HCT116 (cell line): Measurements from ENCODE around the gene BAIAP2. TPM values are rescaled to one million over a fixed set of nuclear protein-coding genes. Genes with fewer than 3 reads are reported as not detected.

Experiments used
- ATAC-seq: fragments of 200-7000 bp; cut with Tn5 transposase; 2 replicates; pipeline ENCODE4 v1.9.1; 2020; ENCODE audit warnings: mild to moderate bottlenecking, moderate library complexity
- BruUV-seq: library from RNA; stranded (reverse); fragments of 400-500 nt; replicated peaks from 2 replicates; lab custom pipeline; 2021; lab: Mats Ljungman, UMichigan
- CTCF ChIA-PET: fragments of 300-600 bp; sonication (Branson Sonifier 250); formaldehyde crosslinking; loops from one replicate; lab custom pipeline; 2021; ENCODE audit warnings: antibody characterized with exemption; lab: Charles Lee
- POLR2A ChIA-PET: fragments of 300-600, 350-600 bp; sonication (Branson Sonifier 250); formaldehyde crosslinking; loops from one replicate; lab custom pipeline; 2021; ENCODE audit warnings: antibody characterized with exemption; lab: Charles Lee
- RAD21 ChIA-PET, 2 experiments: fragments of 300-600 bp; sonication (Branson Sonifier 250); formaldehyde crosslinking; loops; one replicate each; lab custom pipeline; 2023; ENCODE audit warnings: low total read pairs in 2 of 2; ENCODE audit not compliant: uncharacterized antibody in 2 of 2, unreplicated experiment in 2 of 2, low non-redundant PET in 1 of 2; lab: Charles Lee
- DNase-seq: peaks from one replicate; pipeline ENCODE4 v3.0.0-alpha.2; 2010; ENCODE audit warnings: low read depth, low spot score
- H2AFZ ChIP-seq: fragments of 200-600 bp; shearing (Covaris generic), sonication (generic); 2 replicates; pipeline ENCODE4 v1.6.1; 2017; ENCODE audit warnings: low read depth, mixed run types, mixed read lengths, antibody characterized with exemption, low read length; ENCODE audit not compliant: poor library complexity, severe bottlenecking
- H3K27ac ChIP-seq: 2 replicates; pipeline ENCODE4 v1.5.1; 2012; ENCODE audit warnings: low read depth, low read length
- H3K27me3 ChIP-seq: fragments of 200-600 bp; sonication (generic); 2 replicates; pipeline ENCODE4 v1.6.1; 2016; ENCODE audit warnings: mixed run types, low read length, mixed read lengths; ENCODE audit not compliant: insufficient read depth
- H3K36me3 ChIP-seq, 2 experiments: fragments of 200-500 bp in 1 of 2; fragments of 200-600 bp in 1 of 2; sonication (Bioruptor generic) in 1 of 2; sonication (generic) in 1 of 2; 2 replicates each; pipeline versions ENCODE4 v1.5.1 to v1.6.1; 2014 to 2016; ENCODE audit warnings: low read length in 2 of 2, inconsistent platforms in 1 of 2, mixed read lengths in 1 of 2, mixed run types in 1 of 2; ENCODE audit not compliant: insufficient read depth in 2 of 2, control insufficient read depth in 1 of 2
- H3K4me1 ChIP-seq, 2 experiments: fragments of 200-600 bp in 1 of 2; sonication (generic) in 1 of 2; 2 replicates each; pipeline versions ENCODE4 v1.5.1 to v1.6.1; 2012 to 2017; ENCODE audit warnings: low read length in 2 of 2, inconsistent platforms in 1 of 2, mild to moderate bottlenecking in 1 of 2, mixed read lengths in 1 of 2, mixed run types in 1 of 2, moderate library complexity in 1 of 2; ENCODE audit not compliant: insufficient read depth in 2 of 2, control insufficient read depth in 1 of 2
- H3K4me2 ChIP-seq: fragments of 200-600 bp; sonication (generic); 2 replicates; pipeline ENCODE4 v1.6.1; 2017; ENCODE audit warnings: mixed run types, low read length, mixed read lengths
- H3K4me3 ChIP-seq, 2 experiments: fragments of 200-600 bp in 1 of 2; sonication (generic) in 1 of 2; replicated peaks in 1 of 2; 2 replicates each; pipeline ENCODE4 v1.5.1; 2011 to 2016; ENCODE audit warnings: low read length in 2 of 2, control low read depth in 1 of 2, low read depth in 1 of 2, mild to moderate bottlenecking in 1 of 2, mixed read lengths in 1 of 2, mixed run types in 1 of 2
- H3K79me2 ChIP-seq: fragments of 200-600 bp; sonication (generic); 2 replicates; pipeline ENCODE4 v1.6.1; 2017; ENCODE audit warnings: mild to moderate bottlenecking, mixed run types, low read length, moderate library complexity, mixed read lengths; ENCODE audit not compliant: insufficient read depth
- H3K9ac ChIP-seq: fragments of 200-600 bp; sonication (generic); 2 replicates; pipeline ENCODE4 v1.6.1; 2016; ENCODE audit warnings: low read length, mixed read lengths
- H3K9me2 ChIP-seq: fragments of 200-600 bp; sonication (generic), shearing (Covaris generic); 2 replicates; pipeline ENCODE4 v1.6.1; 2017; ENCODE audit warnings: mixed run types, mild to moderate bottlenecking, moderate library complexity; ENCODE audit not compliant: insufficient read depth
- H3K9me3 ChIP-seq, 2 experiments: fragments of 200-500 bp in 1 of 2; fragments of 200-600 bp in 1 of 2; sonication (Bioruptor generic) in 1 of 2; sonication (generic) in 1 of 2; 2 replicates each; pipeline ENCODE4 v1.6.1; 2014 to 2017; ENCODE audit warnings: low read length in 2 of 2, mixed read lengths in 2 of 2, inconsistent platforms in 1 of 2, low read depth in 1 of 2, mild to moderate bottlenecking in 1 of 2, mixed run types in 1 of 2, moderate library complexity in 1 of 2; ENCODE audit not compliant: control insufficient read depth in 1 of 2, insufficient read depth in 1 of 2
- H4K20me1 ChIP-seq: fragments of 200-600 bp; sonication (generic), shearing (Covaris generic); 2 replicates; pipeline ENCODE4 v1.6.1; 2017; ENCODE audit warnings: mixed run types, mild to moderate bottlenecking, moderate library complexity; ENCODE audit not compliant: insufficient read depth
- ELF1 ChIP-seq: IDR thresholded peaks from 2 replicates; pipeline ENCODE4 v1.6.1; 2012; ENCODE audit warnings: low read depth, borderline replicate concordance
- EZH2phosphoT487 ChIP-seq: fragments of 200-600 bp; IDR thresholded peaks from 2 replicates; pipeline ENCODE4 v1.6.1; 2018; ENCODE audit warnings: antibody characterized with exemption, borderline replicate concordance
- FOSL1 ChIP-seq: IDR thresholded peaks from 2 replicates; pipeline ENCODE4 v1.6.1; 2012; ENCODE audit warnings: low read depth
- JUND ChIP-seq: IDR thresholded peaks from 2 replicates; pipeline ENCODE4 v1.6.1; 2012
- POLR2AphosphoS5 ChIP-seq: IDR thresholded peaks from 2 replicates; pipeline ENCODE4 v1.6.1; 2011; ENCODE audit warnings: mild to moderate bottlenecking, low read depth, low read length, moderate library complexity
- TCF7L2 ChIP-seq: IDR thresholded peaks from 2 replicates; pipeline ENCODE4 v1.7.0; 2011; ENCODE audit warnings: borderline replicate concordance, inconsistent platforms; ENCODE audit not compliant: insufficient read depth, insufficient read length; ENCODE audit errors: extremely low read depth
- YY1 ChIP-seq: IDR thresholded peaks from 2 replicates; pipeline ENCODE4 v1.6.1; 2011; ENCODE audit warnings: low read length, low read depth, moderate library complexity, mild to moderate bottlenecking; ENCODE audit not compliant: insufficient replicate concordance; ENCODE audit errors: extremely low read depth
- ZFX ChIP-seq: fragments of 450-650 bp; IDR thresholded peaks from 2 replicates; pipeline ENCODE4 v1.6.1; 2017
- intact Hi-C: fragments of 100-400 bp; cut with micrococcal nuclease; formaldehyde crosslinking; loops from 2 replicates; pipeline ENCODE4 v1.10.0; 2022
- total RNA-seq: library from RNA; stranded (reverse); gene quantifications from one replicate; pipeline ENCODE4 v1.2.1, GENCODE V29; 2021; ENCODE audit not compliant: unreplicated experiment
- TF ChIP-seq, protein P1 (sequence below): IDR thresholded peaks from 2 replicates; pipeline ENCODE4 v1.6.1; 2012
- TF ChIP-seq, protein P2 (sequence below): IDR thresholded peaks from 2 replicates; pipeline ENCODE4 v1.6.1; 2011; ENCODE audit warnings: mild to moderate bottlenecking, low read length, moderate library complexity; ENCODE audit not compliant: insufficient replicate concordance; ENCODE audit errors: extremely low read depth

BAIAP2 gene
- total RNA-seq, 1 experiment from 2014 or later, result 105 TPM

DNA sequence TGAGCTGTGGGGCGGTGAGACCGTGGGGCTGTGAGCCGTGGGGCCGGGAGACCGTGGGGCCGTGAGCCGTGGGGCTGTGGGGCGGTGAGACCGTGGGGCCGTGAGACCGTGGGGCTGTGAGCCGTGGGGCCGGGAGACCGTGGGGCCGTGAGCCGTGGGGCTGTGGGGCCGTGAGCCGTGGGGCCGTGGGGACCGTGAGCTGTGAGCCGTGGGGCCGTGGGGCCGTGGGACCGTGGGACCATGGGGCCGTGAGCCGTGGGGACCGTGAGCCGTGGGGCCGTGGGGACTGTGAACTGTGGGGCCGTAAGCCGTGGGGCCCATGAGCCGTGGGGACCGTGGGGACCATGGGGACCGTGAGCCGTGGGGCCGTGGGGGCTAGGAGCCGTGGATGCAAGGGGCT, 105.7 kb downstream of the BAIAP2 start:
- no peak overlapping the region for H3K4me3 ChIP-seq
- DNase-seq (no peak), ATAC-seq (no peak)
- H3K9ac ChIP-seq, result no peak overlapping the region
- H3K9me2 ChIP-seq, result no peaks in the 10 kb centered on the region
- TF ChIP-seq POLR2AphosphoS5 (no peak), YY1 (no peak), FOSL1 (no peak), TCF7L2 (no peak), ZFX (no peak), EZH2phosphoT487 (no peak), JUND (no peak), ELF1 (no peak)
- TF ChIP-seq, protein P1, sequence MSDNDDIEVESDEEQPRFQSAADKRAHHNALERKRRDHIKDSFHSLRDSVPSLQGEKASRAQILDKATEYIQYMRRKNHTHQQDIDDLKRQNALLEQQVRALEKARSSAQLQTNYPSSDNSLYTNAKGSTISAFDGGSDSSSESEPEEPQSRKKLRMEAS, result no peak
- TF ChIP-seq, protein P2, sequence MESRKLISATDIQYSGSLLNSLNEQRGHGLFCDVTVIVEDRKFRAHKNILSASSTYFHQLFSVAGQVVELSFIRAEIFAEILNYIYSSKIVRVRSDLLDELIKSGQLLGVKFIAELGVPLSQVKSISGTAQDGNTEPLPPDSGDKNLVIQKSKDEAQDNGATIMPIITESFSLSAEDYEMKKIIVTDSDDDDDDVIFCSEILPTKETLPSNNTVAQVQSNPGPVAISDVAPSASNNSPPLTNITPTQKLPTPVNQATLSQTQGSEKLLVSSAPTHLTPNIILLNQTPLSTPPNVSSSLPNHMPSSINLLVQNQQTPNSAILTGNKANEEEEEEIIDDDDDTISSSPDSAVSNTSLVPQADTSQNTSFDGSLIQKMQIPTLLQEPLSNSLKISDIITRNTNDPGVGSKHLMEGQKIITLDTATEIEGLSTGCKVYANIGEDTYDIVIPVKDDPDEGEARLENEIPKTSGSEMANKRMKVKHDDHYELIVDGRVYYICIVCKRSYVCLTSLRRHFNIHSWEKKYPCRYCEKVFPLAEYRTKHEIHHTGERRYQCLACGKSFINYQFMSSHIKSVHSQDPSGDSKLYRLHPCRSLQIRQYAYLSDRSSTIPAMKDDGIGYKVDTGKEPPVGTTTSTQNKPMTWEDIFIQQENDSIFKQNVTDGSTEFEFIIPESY, result no peak
- ChIA-PET CTCF (no interaction called here), POLR2A (no interaction called here), RAD21 (no interaction called here)
- H3K27ac ChIP-seq, result no peak overlapping the region
- no TSS peak for BruUV-seq
- H3K4me2 ChIP-seq, result no peak overlapping the region
- no peak overlapping the region for H2AFZ ChIP-seq
- no peaks in the 10 kb centered on the region for H4K20me1 ChIP-seq
- H3K9me3 ChIP-seq, result no peaks in the 10 kb centered on the region; a peak in 1 of 4 replicates
- H3K36me3 ChIP-seq, result no peaks in the 10 kb centered on the region
- intact Hi-C loops, result loop anchor here (5.0 kb wide), 2 partner anchors 332 to 347 kb away; no protein-coding TSS in a partner anchor
- no peaks in the 10 kb centered on the region for H3K27me3 ChIP-seq
- peaks cover 6 to 12% of the 10 kb centered on the region in 2 experiments; a peak in 3 of 4 replicates for H3K4me1 ChIP-seq
- H3K79me2 ChIP-seq, result no peaks in the 10 kb centered on the region
